Measurements from ENCODE around the gene NRDC.
"Not testable (repeated sequence)": the region's sequence is repeated elsewhere in the genome, so short reads cannot be mapped to it uniquely, and the experiment has no call there.

Gene NRDC

GRCh38 chr1:51894748-51895147 lies 16.2 kb upstream of the NRDC start:
- in situ Hi-C loops (cut with MboI; ENCODE audit: low sequenced_read_pairs), result not testable (repeated sequence)

GRCh38 chr1:51878308-51878615 lies 265 bp downstream of the NRDC start:
- in situ Hi-C loops (cut with MboI; ENCODE audit: low sequenced_read_pairs), result no loop called here

GRCh38 chr1:51877434-51878307 lies 856 bp downstream of the NRDC start:
- in situ Hi-C loops (cut with MboI; ENCODE audit: low sequenced_read_pairs), result no loop called here

GRCh38 chr1:51875836-51876235 lies 2.7 kb downstream of the NRDC start:
- in situ Hi-C loops (cut with MboI; ENCODE audit: low sequenced_read_pairs), result no loop called here

- in situ Hi-C loops (cut with MboI; ENCODE audit: low sequenced_read_pairs), result no loop called here
Measured at GRCh38 chr1:51875291-51875772, 3.2 kb downstream of the NRDC start.

GRCh38 chr1:51873270-51873669 lies 5.3 kb downstream of the NRDC start:
- in situ Hi-C loops (cut with MboI; ENCODE audit: low sequenced_read_pairs), result not testable (repeated sequence)

- in situ Hi-C loops (cut with MboI; ENCODE audit: low sequenced_read_pairs), result no loop called here
Measured at GRCh38 chr1:51871351-51871975, 7.1 kb downstream of the NRDC start.

- in situ Hi-C loops (cut with MboI; ENCODE audit: low sequenced_read_pairs), result no loop called here
Measured at GRCh38 chr1:51870603-51871350, 7.8 kb downstream of the NRDC start.

- in situ Hi-C loops (cut with MboI; ENCODE audit: low sequenced_read_pairs), result no loop called here
Measured at GRCh38 chr1:51867479-51868232, 10.9 kb downstream of the NRDC start.

- in situ Hi-C loops (cut with MboI; ENCODE audit: low sequenced_read_pairs), result no loop called here
Measured at GRCh38 chr1:51863384-51863783, 15.1 kb downstream of the NRDC start.

GRCh38 chr1:51861669-51862068 lies 16.9 kb downstream of the NRDC start:
- in situ Hi-C loops (cut with MboI; ENCODE audit: low sequenced_read_pairs), result no loop called here

- in situ Hi-C loops (cut with MboI; ENCODE audit: low sequenced_read_pairs), result no loop called here
Measured at GRCh38 chr1:51859735-51860134, 18.8 kb downstream of the NRDC start.

- in situ Hi-C loops (cut with MboI; ENCODE audit: low sequenced_read_pairs), result no loop called here
Measured at GRCh38 chr1:51859333-51859732, 19.2 kb downstream of the NRDC start.

GRCh38 chr1:51858892-51859291 lies 19.6 kb downstream of the NRDC start:
- in situ Hi-C loops (cut with MboI; ENCODE audit: low sequenced_read_pairs), result no loop called here

- in situ Hi-C loops (cut with MboI; ENCODE audit: low sequenced_read_pairs), result no loop called here
Measured at GRCh38 chr1:51856745-51857144, 21.8 kb downstream of the NRDC start.

- in situ Hi-C loops (cut with MboI; ENCODE audit: low sequenced_read_pairs), result no loop called here
Measured at GRCh38 chr1:51855624-51856023, 22.9 kb downstream of the NRDC start.

GRCh38 chr1:51853360-51853759 lies 25.2 kb downstream of the NRDC start:
- in situ Hi-C loops (cut with MboI; ENCODE audit: low sequenced_read_pairs), result no loop called here

- in situ Hi-C loops (cut with MboI; ENCODE audit: low sequenced_read_pairs), result no loop called here
Measured at GRCh38 chr1:51851882-51852396, 26.6 kb downstream of the NRDC start.

GRCh38 chr1:51850420-51851223 lies 27.9 kb downstream of the NRDC start:
- in situ Hi-C loops (cut with MboI; ENCODE audit: low sequenced_read_pairs), result no loop called here

Measured in HL-60/S4 treated with phorbol 12-myristate 13-acetate at 8.2 ng/mL for 4 days and 3 days (cell line).